RPMI7951 (cell line): Measurements from ENCODE around the gene AMN. TPM values are rescaled to one million over a fixed set of nuclear protein-coding genes. Genes with fewer than 3 reads are reported as not detected.

Experiments
- DNase-seq: peaks from one replicate; pipeline ENCODE4 v3.0.0-alpha.2; 2012; ENCODE audit warnings: low read depth
- total RNA-seq: library from RNA; depleted of rRNA; stranded (reverse); fragments of >200 nt; shearing (Covaris generic); gene quantifications from 2 replicates; pipeline ENCODE4 v1.2.3, GENCODE V29; 2014; rRNA removed

Gene AMN
- total RNA-seq, 1 experiment from 2014 or later: not detected

DNA sequence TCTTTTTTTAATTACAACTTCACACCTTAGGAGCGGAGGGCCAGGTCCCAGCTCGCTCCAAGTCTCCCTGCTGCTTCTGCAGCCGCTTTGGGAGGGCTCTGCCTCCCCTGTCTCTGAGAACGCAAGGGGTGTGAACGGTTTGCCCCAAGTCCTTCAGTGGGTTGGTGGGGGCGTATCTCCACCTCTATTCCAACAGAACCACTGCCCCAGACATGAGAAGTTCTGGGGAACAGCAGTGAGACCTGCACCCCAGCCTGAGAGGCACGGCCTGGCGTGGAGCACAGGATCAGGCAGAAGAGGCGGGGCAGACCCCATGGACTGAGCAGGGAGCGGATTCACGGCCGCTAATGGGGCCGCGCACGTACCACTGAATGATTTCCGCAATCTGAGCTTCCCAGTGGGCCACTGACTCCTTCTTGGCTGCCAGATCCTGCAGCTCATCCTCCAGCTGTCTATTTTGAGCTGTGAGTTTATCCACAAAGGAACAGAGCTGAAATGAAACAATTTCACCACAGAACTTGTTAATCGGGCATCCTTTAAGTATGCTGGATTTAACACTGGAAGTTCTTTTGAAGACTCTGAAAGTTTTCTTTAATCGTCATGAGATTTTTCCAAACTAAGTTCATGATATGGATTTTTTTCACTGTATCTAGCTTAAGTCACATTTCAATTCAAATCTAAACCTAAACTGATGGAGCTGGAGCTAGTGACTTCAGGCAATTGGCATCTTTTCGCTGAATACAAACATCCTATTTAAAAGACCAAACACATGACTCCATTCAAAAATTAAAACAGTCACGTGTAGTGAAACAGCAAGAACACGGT is 44.4 kb downstream of the AMN start:
- no peak for DNase-seq

DNA sequence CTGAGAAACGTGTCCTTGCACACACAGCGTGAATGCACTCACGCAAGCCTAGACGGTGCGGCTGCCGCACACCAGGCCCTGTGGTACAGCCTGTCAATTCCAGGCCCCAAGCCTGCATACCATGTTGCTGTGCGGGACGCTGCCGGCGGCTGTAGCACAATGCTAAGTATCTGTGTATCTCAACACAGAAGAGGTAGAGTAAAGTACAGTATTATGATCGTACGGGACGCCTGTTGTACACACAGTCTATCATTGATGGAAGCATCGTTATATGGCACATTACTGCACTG is 45.0 kb downstream of the AMN start:
- DNase-seq: no peak

DNA sequence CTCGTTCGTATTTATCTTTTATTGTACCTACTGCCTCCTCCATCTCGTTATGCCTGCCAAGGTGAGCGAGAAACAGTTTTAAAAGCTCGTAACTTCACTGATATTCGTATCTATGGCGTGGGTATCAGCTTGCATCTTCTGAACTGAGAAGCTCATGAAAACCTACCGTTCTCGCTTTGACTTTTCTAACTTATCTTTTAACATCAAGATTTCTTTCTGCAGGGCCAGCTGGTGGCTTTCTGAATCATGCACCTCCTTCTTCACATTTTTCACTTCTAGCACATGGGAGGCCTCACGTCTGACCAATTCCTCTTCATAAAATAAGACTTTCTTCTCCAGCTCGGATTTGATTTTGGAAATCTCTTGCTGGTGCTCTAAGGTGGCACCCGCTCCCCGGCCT is 45.8 kb downstream of the AMN start:
- DNase-seq: no peak

DNA sequence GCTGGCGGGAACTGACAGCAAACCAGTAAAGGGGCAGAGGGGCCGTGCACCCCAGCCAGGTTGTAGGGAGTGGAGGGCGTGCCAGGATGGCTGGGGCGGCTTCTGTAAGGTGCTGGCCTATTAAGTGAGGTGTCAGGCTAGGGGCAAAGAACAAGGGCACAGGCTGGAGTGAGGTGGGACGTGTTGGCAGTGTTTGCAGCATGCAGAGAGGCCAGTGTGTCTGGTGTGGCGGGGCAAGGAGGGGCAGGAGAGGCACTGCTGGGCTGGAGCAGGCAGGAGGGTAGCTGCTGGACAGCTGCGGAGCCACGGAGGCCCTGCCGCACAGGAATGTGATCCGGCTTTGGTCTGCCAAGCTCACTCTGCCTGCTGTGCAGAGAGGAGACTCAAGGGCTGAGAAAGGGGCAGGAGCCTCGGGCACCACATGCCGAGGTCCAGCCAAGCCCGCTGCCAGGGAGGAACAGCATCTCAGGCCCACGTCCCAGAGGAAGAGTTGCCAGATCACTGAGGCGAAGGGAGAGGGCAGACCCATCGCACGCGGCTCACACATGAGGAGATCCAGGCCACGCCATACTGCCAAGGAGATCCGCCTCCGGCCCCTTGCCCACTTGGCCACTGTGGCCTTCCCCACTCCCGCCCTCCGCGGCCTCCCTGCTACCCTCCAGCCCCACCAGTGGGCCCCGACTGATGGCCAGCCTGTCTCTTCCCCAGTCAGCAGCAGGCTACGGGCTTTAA is 46.8 kb downstream of the AMN start:
- no peak for DNase-seq

DNA sequence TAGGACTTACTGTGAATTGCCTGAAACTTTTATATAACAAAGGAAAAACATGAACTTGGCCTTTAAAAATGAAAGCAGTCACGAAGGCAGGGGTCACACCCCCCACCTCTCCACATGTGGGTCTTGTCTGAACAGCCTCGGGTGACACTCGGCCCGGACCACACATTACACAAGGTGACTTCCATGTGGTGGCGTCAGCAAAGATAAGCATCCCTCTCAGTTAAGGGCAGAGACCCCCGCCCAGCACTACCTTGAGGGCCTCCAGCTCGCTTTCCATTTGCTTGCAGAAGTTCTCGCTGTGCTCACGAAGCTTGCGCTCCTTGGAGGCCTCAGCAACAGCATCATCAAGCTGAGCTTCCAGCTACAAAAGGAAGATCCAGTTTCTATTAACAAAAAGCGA is 47.4 kb downstream of the AMN start:
- no peak for DNase-seq

DNA sequence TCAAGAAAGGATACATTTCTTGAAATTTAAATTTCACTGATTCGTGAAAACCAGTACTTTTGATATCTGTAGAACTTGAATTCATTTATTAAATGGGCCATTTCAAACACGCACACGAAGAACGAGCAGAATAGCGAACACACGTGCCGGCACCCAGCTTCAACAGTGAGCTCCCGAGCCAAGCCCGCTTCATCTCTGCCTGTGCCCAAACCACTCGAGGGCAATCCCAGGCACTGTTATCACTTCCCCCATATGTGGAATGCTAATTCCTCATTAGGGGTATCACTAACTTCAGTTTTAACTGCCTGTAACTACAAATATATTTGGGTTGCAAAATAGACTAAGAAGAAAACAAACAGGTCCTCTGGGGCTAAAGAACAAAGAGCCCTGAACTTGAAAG is 48.0 kb downstream of the AMN start:
- DNase-seq: no peak

DNA sequence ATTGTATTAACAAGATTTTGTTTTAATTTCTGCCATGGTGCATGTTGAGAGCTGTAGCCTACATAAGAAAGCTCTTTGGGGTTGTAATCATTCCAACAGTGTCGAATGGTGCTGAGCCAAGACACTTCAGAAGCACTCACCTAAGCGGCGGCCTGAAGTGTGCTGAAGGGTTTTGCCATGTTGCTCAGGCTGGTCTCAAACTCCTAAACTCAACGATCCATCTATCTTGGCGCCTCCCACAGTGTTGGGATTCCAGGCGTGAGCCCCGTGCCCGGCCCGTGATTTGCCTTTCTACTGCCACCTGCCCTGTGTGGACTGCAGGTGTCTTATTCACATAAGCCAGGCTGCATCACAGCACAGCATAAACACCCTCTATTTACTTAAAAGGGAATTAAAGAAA is 48.9 kb downstream of the AMN start:
- DNase-seq: no peak

DNA sequence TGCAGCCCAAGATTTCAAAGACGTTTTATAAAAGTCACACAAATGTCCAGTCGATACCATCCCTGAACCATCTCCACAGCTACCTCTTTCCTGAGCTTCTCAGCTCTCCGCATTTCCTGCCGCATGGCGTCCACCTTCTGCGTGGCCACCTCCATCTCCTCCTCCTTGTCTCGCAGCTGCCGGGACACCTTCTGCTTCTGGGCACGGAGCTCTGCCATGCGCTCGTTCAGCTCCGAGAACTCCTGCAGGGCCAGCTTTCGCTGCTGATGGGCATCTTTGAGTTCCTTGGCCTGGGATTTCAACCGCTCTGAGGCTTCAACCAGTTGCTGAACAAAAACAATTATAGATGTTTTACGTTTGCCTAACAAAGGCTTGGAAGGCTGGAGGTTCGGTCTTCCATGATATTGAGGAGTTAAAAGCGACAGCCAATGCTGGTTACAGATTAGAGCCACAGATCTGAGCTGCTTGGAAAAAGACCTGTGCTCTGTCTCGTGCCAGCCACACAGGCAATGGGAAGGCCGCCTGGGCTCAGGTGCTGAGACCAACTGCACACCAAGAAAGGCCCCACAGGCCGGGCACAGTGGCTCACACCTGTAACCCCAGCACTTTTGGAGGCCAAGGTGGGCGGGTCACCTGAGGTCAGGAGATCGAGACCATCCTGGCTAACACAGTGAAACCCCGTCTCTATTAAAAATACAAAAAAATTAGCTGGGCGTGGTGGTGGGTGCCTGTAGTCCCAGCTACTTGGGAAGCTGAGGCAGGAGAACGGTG is 49.6 kb downstream of the AMN start:
- no peak for DNase-seq

DNA sequence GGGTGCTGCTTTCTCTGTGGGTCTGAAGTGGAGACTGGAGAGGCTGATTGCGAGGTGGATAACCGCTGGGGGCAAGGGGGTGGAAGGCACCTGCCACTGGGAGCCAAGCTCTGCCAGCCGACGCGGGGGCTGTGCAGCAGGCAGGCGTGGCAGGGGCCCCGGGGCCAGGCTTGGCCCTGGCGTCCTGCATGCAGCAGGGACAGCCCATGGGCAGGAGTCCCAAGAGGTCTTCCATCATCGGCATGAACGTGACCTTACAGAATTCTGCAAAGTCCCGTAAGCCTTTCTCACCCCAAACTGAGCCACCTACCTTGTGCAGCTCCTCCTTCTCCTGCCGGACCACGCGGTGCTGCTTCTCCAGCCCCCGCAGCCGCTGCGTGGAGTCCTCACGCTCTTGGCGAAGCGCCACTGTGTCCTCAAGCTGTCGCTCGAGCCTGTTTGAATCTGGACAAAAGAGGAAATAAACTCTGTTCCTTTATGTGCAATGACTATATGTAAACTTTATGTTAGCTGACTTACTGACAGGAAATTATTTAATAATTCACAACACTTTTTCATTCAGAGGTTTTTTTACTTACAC is 51.3 kb downstream of the AMN start:
- DNase-seq: no peak

DNA sequence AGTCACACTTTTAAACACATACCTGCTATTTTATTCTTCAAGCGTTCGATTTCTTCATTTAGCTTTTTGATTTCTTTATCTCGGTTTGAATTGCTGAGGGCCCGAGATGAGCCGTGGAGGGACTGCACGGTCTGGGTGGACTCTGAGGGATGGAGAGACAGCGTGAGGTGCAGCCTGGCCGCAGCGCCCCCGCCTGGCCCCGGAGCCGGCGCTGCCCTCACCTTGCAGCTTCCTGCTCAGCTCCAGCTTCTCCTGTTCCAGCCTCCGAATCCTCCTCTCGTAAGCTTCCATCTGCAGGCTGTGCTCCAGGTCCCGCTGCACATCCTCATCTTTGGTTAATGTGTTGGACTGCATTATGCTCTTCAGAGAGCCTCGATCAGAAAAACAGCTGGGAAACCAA is 53.2 kb downstream of the AMN start:
- no peak for DNase-seq

DNA sequence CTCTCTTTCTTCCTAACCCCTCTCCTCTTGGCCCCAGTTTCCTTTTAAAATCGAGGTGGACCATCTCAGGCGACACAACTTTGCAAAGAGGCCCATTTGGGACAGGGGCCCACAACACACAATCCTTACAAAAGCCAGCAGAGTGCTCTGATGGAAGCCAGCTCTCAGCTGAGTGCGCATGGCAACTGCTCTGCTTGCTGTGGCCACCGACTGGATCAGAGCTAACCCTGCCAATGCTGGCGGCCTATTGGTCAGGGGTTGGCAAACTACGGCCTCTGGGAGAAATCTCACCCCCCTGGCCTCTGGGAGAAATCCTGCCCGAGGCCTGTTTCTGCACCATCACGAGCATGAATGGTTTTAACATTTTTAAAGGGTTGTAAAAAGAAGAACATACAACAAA is 55.0 kb downstream of the AMN start:
- DNase-seq: no peak

DNA sequence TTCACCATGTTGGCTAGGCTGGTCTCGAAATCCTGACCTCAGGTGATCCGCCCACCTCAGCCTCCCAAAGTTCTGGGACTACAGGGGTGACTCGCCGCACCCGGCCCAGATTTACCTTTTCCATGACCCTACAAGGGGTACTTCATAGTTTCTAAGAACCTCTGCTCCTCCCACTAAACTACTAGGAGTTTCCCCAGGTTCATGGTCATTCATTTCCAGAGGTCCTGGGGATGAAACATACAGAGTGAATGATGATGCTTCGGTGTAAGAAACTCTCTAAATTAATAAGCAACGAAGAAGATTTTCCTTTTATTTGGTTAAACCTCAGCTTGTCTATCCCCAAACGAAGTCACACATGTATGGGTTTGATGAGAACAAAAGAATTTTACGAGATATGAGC is 56.9 kb downstream of the AMN start:
- no peak for DNase-seq

DNA sequence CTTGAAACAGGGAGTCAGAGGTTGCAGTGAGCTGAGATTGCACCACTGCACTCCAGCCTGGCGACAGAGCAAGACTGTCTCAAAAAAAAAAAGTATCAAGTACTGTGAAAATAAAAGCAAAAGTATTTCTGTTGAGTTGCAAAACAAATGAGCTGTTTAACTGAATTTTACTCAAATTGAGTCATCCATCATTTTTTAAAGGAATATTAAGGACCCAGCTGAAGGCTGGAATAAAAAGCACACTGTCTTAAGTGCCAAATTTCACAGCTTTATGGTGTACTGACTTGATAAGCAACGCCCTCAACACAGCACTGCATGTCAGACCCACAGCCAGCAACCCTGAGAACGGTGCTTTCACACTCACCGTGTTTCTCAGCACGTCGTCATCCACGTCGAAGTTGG is 57.9 kb downstream of the AMN start:
- no peak for DNase-seq

Other genes starting within 250 kb of the AMN start
- gene TRAF3, start 145.2 kb upstream of the AMN start, total RNA-seq: 15.7 and 16.3 TPM in 2 replicates
- gene CDC42BPB, start 134.9 kb downstream of the AMN start, total RNA-seq: 22.0 and 23.8 TPM in 2 replicates
- gene LBHD2, start 161.5 kb downstream of the AMN start, total RNA-seq: not detected in 2 replicates
- gene EXOC3L4, start 172.1 kb downstream of the AMN start, total RNA-seq: not detected in 2 replicates
- gene TNFAIP2, start 200.8 kb downstream of the AMN start, total RNA-seq: 20.5 and 32.0 TPM in 2 replicates